Stomach (tissue), 9 donors: ENCODE results near the gene UBL5. TPM values are rescaled to one million over a fixed set of nuclear protein-coding genes. Genes with fewer than 3 reads are reported as not detected.

Experiments
- DNase-seq, 2 donors: peaks; one replicate each; pipeline versions ENCODE4 v3.0.0 to v3.0.0-alpha.2; 2013 to 2019
- H3K27ac ChIP-seq, 5 donors: fragments of 200-600 bp in 4 of 5; sonication (generic) in 4 of 5; one replicate each; pipeline ENCODE4 v1.5.1; 2013 to 2019; ENCODE audit warnings: mild to moderate bottlenecking in 1 of 5, moderate library complexity in 1 of 5
- H3K27me3 ChIP-seq, 3 donors: fragments of 200-600 bp; sonication (generic); one replicate each; pipeline ENCODE4 v1.5.1; 2017 to 2019; ENCODE audit warnings: mixed run types in 1 of 3
- H3K36me3 ChIP-seq, 4 donors: fragments of 200-600 bp; sonication (generic); 1 replicate in 3 of 4; 2 replicates in 1 of 4; pipeline ENCODE4 v1.5.1; 2016 to 2019
- H3K4me1 ChIP-seq, 4 donors: fragments of 200-600 bp; sonication (generic); one replicate each; pipeline ENCODE4 v1.5.1; 2016 to 2019
- H3K4me3 ChIP-seq, 4 donors: fragments of 200-600 bp; sonication (generic) in 3 of 4; one replicate each; pipeline ENCODE4 v1.5.1; 2016 to 2019; ENCODE audit warnings: mild to moderate bottlenecking in 1 of 4
- H3K9me3 ChIP-seq, 4 donors: fragments of 200-600 bp; sonication (generic); one replicate each; pipeline ENCODE4 v1.5.1; 2016 to 2019
- EP300 ChIP-seq: sonication (generic); formaldehyde crosslinking; IDR thresholded peaks from one replicate; pipeline ENCODE4 v1.6.1; 2017; ENCODE audit warnings: antibody characterized with exemption
- POLR2A ChIP-seq, 4 donors: fragments of 450-650 bp; IDR thresholded peaks; one replicate each; pipeline ENCODE4 v1.6.1; 2016; ENCODE audit warnings: antibody characterized with exemption in 4 of 4, control low read depth in 2 of 4, mild to moderate bottlenecking in 1 of 4, moderate library complexity in 1 of 4
- POLR2AphosphoS5 ChIP-seq, 3 donors: sonication (generic); formaldehyde crosslinking; IDR thresholded peaks; one replicate each; pipeline ENCODE4 v1.6.1; 2016; ENCODE audit warnings: antibody characterized with exemption in 3 of 3
- WGBS, 5 donors: extraction: QIAGEN DNeasy Blood & Tissue Kit in 3 of 5; methylation state at CpG; one replicate each; pipeline versions ENCODE4 v1.1.5 to v1.1.7; 2013 to 2018; 5-methylcytosine and 5-hydroxymethylcytosine counted together
- intact Hi-C: fragments of 100-400 bp; cut with DNase I; formaldehyde crosslinking; loops from one replicate; pipeline ENCODE4 v1.15.1; 2023; ENCODE audit warnings: low total_unique reads
- polyA plus RNA-seq, 3 donors: library from polyadenylated mRNA; stranded (reverse); fragments of 200-250 nt; gene quantifications; one replicate each; pipeline ENCODE4 v1.2.3, GENCODE V29; 2013
- total RNA-seq, 5 donors: library from RNA; depleted of rRNA; stranded (reverse); fragments of >200 nt; gene quantifications; one replicate each; pipeline versions ENCODE4 v1.1.0 to v1.2.3, GENCODE V29; 2014 to 2016
- TF ChIP-seq, protein P1 (sequence below), 7 experiments: fragments of 450-650 bp in 4 of 7; fragments of 200-600 bp in 3 of 7; sonication (generic) in 3 of 7; IDR thresholded peaks; one replicate each; pipeline ENCODE4 v1.5.1; 2016 to 2019; ENCODE audit warnings: antibody characterized with exemption in 7 of 7, control low read depth in 2 of 7, mild to moderate bottlenecking in 1 of 7
- donor health status: healthy with polysubstance abuse.
- donor health status: Bipolar disorder and iron deficiency.
- donor health status: healthy.

Gene UBL5
- total and polyA plus RNA-seq, 8 donors: 11.3 to 962 (median 189) TPM

GRCh38 chr19:9857920-9858746 is 30.4 kb downstream of the UBL5 start:
- H3K9me3 ChIP-seq: no peaks in the 10 kb centered on the region
- no peaks in the 10 kb centered on the region for H3K4me1 ChIP-seq
- WGBS, 5 donors: 72 to 92% (median 75%) methylated on average over 10 of the region's 10 CpGs
- H3K36me3 ChIP-seq: peaks cover 0 to 6% (median 0%) of the 10 kb centered on the region in 4 donors
- peak overlapping the region in 3 of 5 donors; percentile 16 to 36 (median 23) for H3K27ac ChIP-seq
- intact Hi-C loops: no loop called here
- TF ChIP-seq, protein P1, sequence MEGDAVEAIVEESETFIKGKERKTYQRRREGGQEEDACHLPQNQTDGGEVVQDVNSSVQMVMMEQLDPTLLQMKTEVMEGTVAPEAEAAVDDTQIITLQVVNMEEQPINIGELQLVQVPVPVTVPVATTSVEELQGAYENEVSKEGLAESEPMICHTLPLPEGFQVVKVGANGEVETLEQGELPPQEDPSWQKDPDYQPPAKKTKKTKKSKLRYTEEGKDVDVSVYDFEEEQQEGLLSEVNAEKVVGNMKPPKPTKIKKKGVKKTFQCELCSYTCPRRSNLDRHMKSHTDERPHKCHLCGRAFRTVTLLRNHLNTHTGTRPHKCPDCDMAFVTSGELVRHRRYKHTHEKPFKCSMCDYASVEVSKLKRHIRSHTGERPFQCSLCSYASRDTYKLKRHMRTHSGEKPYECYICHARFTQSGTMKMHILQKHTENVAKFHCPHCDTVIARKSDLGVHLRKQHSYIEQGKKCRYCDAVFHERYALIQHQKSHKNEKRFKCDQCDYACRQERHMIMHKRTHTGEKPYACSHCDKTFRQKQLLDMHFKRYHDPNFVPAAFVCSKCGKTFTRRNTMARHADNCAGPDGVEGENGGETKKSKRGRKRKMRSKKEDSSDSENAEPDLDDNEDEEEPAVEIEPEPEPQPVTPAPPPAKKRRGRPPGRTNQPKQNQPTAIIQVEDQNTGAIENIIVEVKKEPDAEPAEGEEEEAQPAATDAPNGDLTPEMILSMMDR (IDR thresholded peaks at IDR 0.05): no peak
- TF ChIP-seq EP300 (no peak), POLR2A (IDR thresholded peaks at IDR 0.05) (no peak)
- H3K4me3 ChIP-seq: no peak overlapping the region
- DNase-seq: no peak
- H3K27me3 ChIP-seq: no peaks in the 10 kb centered on the region

- no peaks in the 10 kb centered on the region for H3K9me3 ChIP-seq
- H3K36me3 ChIP-seq: peaks cover 0 to 6% (median 0%) of the 10 kb centered on the region in 4 donors
- no peaks in the 10 kb centered on the region for H3K4me1 ChIP-seq
- no peak overlapping the region for H3K4me3 ChIP-seq
- no peak for DNase-seq
- no peaks in the 10 kb centered on the region for H3K27me3 ChIP-seq
- TF ChIP-seq POLR2A (IDR thresholded peaks at IDR 0.05): no peak
- no peak for TF ChIP-seq POLR2AphosphoS5 (IDR thresholded peaks at IDR 0.05)
- TF ChIP-seq EP300: no peak
- TF ChIP-seq, protein P1 (IDR thresholded peaks at IDR 0.05): no peak
- intact Hi-C loops: no loop called here
- no peak overlapping the region for H3K27ac ChIP-seq
These were observed 31.0 kb downstream of the UBL5 start for GRCh38 chr19:9858766-9859165.

GRCh38 chr19:9860407-9860806 is 32.7 kb downstream of the UBL5 start:
- intact Hi-C loops: no loop called here
- no peak overlapping the region for H3K4me3 ChIP-seq
- H3K9me3 ChIP-seq: no peaks in the 10 kb centered on the region
- no peak for DNase-seq
- no peaks in the 10 kb centered on the region for H3K4me1 ChIP-seq
- H3K36me3 ChIP-seq: no peaks in the 10 kb centered on the region
- WGBS, 5 donors: 78 to 92% (median 89%) methylated on average over 8 of the region's 8 CpGs
- TF ChIP-seq POLR2A (IDR thresholded peaks at IDR 0.05): no peak
- no peak for TF ChIP-seq EP300
- TF ChIP-seq, protein P1 (IDR thresholded peaks at IDR 0.05): no peak
- TF ChIP-seq POLR2AphosphoS5 (IDR thresholded peaks at IDR 0.05): no peak
- no peaks in the 10 kb centered on the region for H3K27me3 ChIP-seq
- H3K27ac ChIP-seq: no peak overlapping the region

DNA sequence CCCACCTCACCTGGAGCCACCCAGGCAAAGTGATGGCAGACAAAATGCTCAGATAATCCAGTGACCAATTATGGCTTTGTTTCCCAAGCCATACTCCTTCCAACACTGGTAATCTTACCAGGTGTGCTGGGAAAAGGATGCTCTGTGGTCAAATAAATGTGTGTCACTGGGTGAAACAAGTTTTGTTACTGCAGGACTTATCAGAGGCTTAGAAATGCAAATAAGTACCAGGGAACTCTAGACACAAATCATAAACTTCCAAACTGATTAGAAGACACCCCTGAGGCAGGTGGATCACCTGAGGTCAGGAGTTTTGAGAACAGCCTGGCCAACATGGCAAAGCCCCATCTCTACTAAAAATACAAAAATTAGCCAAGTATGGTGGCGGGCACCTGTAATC is 33.8 kb downstream of the UBL5 start:
- 94 to 100% (median 96%) methylated on average over 1 of the region's 1 CpG for WGBS, 5 donors
- H3K36me3 ChIP-seq: no peaks in the 10 kb centered on the region

More for the DNA sequence above, 33.8 kb downstream of the UBL5 start:
- intact Hi-C loops: no loop called here
- no peak for TF ChIP-seq POLR2AphosphoS5 (IDR thresholded peaks at IDR 0.05)
- no peak for TF ChIP-seq POLR2A (IDR thresholded peaks at IDR 0.05)
- no peak for TF ChIP-seq EP300
- TF ChIP-seq, protein P1 (IDR thresholded peaks at IDR 0.05): no peak
- DNase-seq: no peak
- H3K4me3 ChIP-seq: no peak overlapping the region
- H3K27me3 ChIP-seq: no peaks in the 10 kb centered on the region
- no peak overlapping the region for H3K27ac ChIP-seq
- H3K4me1 ChIP-seq: no peaks in the 10 kb centered on the region
- no peaks in the 10 kb centered on the region for H3K9me3 ChIP-seq
